SKM-1 treated with dmso at 0.1 percent for 144 hours (cell line): ENCODE results near the gene PCNX4.

Source experiments
- DNase-seq: peaks from one replicate; lab custom pipeline; 2025; ENCODE audit not compliant: unreplicated experiment; lab: John Stamatoyannopoulos, UW

PCNX4 gene

GRCh38 chr14:60171690-60172089 lies 80.0 kb downstream of the PCNX4 start:
- DNase-seq, result no peak

- no peak for DNase-seq
Measured at GRCh38 chr14:60174352-60175254, 82.9 kb downstream of the PCNX4 start.

- DNase-seq, result no peak
Measured at GRCh38 chr14:60175255-60175902, 83.7 kb downstream of the PCNX4 start.

GRCh38 chr14:60178164-60178563 lies 86.4 kb downstream of the PCNX4 start:
- DNase-seq, result no peak

GRCh38 chr14:60178820-60179219 lies 87.1 kb downstream of the PCNX4 start:
- no peak for DNase-seq

GRCh38 chr14:60179431-60179869 lies 87.7 kb downstream of the PCNX4 start:
- no peak for DNase-seq

- DNase-seq, result no peak
Measured at GRCh38 chr14:60183138-60183537, 91.4 kb downstream of the PCNX4 start.

- no peak for DNase-seq
Measured at GRCh38 chr14:60183741-60184140, 92.0 kb downstream of the PCNX4 start.

GRCh38 chr14:60184146-60184904 lies 92.6 kb downstream of the PCNX4 start:
- DNase-seq, result peak; percentile 19

- DNase-seq, result no peak
Measured at GRCh38 chr14:60184905-60185555, 93.3 kb downstream of the PCNX4 start.

GRCh38 chr14:60188115-60188514 lies 96.4 kb downstream of the PCNX4 start:
- no peak for DNase-seq

GRCh38 chr14:60188696-60189095 lies 97.0 kb downstream of the PCNX4 start:
- DNase-seq, result no peak

- no peak for DNase-seq
Measured at GRCh38 chr14:60189923-60190840, 98.5 kb downstream of the PCNX4 start.

GRCh38 chr14:60195179-60195810 lies 103.6 kb downstream of the PCNX4 start:
- no peak for DNase-seq

- DNase-seq, result no peak
Measured at GRCh38 chr14:60196291-60196690, 104.6 kb downstream of the PCNX4 start.

GRCh38 chr14:60197629-60198303 lies 106.0 kb downstream of the PCNX4 start:
- no peak for DNase-seq

- DNase-seq, result no peak
Measured at GRCh38 chr14:60199321-60199720, 107.6 kb downstream of the PCNX4 start.

GRCh38 chr14:60204104-60204842 lies 112.5 kb downstream of the PCNX4 start:
- no peak for DNase-seq
